ENCODE data around the gene KPNA6.
"Not testable (repeated sequence)": the region's sequence is repeated elsewhere in the genome, so short reads cannot be mapped to it uniquely, and the experiment has no call there.

Gene KPNA6

GRCh38 chr1:32100807-32101708, 6.8 kb upstream of the KPNA6 start:
- no peak for DNase-seq (ENCODE audit: low read depth)

- DNase-seq (ENCODE audit: low read depth) = no peak
These were observed 3.7 kb upstream of the KPNA6 start for GRCh38 chr1:32104127-32104526.

DNA sequence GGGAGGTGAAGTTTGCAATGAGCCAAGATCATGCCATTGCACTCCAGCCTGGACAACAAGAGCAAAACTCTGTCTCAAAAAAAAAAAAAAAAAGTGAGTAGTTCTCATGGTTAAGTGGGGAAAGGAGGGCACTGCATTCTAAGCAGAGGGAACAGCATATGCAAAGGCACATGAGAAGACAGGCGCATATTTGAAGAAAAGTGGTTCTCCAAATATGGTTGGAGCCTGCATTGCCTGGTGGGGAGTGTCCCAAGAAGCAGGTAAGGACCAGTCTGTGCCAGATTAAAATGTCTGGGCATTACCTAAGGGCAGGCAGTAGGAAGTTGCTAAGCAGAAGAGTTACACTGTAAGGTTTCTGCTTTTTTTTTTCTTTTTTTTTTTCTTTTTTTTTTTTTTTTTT, 2.5 kb upstream of the KPNA6 start:
- no peak for DNase-seq (ENCODE audit: low read depth)

DNA sequence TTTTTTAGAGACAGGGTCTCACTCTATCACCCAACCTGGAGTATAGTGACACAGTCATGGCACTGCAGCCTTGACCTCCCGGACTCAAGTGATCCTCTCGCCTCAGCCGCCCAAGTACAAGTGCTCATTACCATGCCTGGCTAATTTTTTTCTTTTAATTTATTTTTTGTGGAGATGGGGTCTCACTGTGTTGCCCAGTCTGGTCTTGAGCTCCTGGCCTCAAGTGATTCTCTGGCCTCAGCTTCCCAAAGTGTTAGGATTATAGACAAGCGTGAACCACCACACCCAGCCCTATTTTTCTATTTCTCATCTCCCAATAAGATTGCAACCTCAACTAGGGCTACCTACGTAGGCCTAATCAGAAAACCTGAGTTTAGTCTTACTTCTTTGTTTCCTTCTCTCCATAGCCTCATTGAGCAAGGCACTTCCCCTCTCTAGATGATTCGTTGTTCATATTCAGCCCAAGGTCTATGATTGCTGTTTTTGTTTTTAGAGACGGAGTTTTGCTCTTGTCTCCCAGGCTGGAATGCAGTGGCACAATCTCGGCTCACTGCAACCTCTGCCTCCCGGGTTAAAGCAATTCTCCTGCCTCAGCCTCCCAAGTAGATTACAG, 1.1 kb upstream of the KPNA6 start:
- DNase-seq (ENCODE audit: low read depth) = no peak

DNA sequence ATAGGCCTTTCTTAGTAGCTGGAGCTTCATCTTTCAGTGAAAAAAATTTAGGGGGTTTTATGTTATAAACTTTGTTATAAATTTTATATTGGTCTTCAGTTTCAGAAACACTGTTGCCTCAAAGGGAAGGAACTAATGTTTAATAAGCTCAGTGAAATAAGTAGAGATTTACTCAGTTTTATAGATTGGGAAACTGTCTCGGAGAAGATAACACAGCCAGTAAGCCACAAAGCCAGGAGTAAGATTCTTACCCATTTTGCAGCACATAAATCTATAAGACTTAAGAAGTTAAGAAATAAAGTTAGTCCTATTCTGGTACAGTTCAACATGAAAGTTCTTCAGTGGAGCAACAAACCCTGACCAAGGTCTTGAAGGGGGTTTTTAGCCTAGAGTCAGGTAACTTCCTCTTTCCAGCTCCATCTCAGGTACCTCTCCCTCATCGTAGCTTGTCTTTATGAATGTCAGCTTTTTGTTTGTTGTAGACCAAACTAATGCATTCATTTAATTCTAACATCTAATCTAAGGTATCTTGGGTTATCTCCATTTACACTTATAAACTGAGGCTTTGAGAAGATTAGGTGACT, 3.3 kb downstream of the KPNA6 start:
- DNase-seq (ENCODE audit: low read depth) = no peak

DNA sequence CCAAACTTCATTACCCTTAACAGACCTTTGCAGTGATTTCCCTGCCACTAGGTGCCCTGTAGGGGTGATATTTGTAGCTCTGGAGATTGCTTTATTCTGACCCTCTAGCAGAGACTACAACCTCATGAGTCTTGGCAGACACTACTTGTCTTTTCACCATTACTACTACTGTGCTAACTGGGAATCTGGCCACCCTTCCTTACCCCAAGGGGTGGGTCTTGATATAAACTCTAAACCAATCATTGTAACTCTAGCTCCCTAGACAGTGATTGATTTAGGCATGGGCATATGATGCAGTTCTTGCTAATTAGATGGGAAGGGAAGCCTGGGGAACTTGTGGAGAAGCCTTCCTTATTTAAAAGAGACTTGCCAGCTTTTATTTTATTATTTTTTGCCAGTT, 3.9 kb downstream of the KPNA6 start:
- DNase-seq (ENCODE audit: low read depth) = no peak

GRCh38 chr1:32112806-32113375, 5.0 kb downstream of the KPNA6 start:
- DNase-seq (ENCODE audit: low read depth) = no peak

GRCh38 chr1:32113436-32113835, 5.6 kb downstream of the KPNA6 start:
- not testable (repeated sequence) for DNase-seq (ENCODE audit: low read depth)

- DNase-seq (ENCODE audit: low read depth) = no peak
These were observed 6.6 kb downstream of the KPNA6 start for GRCh38 chr1:32114420-32114819.

GRCh38 chr1:32115496-32115895, 7.6 kb downstream of the KPNA6 start:
- no peak for DNase-seq (ENCODE audit: low read depth)

DNA sequence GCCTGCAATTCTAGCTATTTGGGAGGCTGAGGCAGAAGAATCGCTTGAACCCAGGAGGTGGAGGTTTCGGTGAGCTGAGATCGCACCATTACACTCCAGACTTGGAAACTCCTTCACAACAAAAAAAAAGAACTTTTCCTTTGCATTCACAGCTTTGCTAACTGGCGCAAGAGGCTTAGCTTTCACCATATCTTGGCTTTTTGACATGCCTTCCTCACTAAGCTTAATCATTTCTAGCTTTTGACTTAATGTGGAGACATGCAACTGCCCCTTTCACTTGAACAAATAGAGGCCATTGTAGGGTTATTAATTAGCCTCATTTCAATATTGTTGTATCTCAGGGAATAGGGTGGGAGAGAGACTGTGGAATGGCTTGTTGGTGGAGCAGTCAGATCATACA, 8.7 kb downstream of the KPNA6 start:
- no peak for DNase-seq (ENCODE audit: low read depth)

DNA sequence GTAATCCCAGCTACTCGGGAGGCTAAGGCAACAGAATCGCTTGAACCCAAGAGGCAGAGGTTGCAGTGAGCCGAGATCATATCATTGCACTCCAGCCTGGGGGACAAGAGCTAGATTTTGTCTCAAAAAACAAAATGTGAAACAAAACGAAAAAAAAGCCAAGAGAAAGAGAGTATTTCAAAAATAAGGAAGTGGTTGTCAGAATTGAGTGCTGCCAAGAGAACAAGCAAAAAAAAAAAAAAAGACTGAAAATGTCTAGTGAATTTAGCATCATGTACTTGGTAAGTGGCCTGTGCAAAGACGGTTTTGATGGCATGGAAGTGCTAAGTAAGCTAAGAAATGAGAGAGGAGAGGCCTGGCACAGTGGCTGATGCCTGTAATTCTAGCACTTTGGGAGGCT, 14.3 kb downstream of the KPNA6 start:
- DNase-seq (ENCODE audit: low read depth) = no peak

- not testable (repeated sequence) for DNase-seq (ENCODE audit: low read depth)
These were observed 15.5 kb downstream of the KPNA6 start for GRCh38 chr1:32123361-32123760.

DNA sequence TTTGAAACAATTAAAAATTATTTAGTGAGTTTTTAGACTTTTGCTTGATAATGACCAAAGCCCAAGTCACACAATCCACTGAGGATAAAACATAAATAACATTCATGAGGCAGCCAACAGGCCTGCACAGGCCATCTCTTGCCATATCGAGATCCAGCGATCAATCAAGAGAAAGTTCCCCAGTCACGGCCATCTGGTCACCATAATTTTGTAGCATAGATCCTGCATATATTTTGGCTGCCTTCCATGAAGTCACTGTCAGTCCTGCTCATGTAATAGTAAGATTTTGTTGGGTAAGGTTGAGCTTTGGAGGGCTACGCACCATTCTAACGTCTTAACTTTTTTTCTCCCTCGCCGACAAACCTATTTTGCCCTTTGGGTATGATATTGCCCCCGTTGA, 17.5 kb downstream of the KPNA6 start:
- no peak for DNase-seq (ENCODE audit: low read depth)

- no peak for DNase-seq (ENCODE audit: low read depth)
These were observed 18.9 kb downstream of the KPNA6 start for GRCh38 chr1:32126770-32127169.

- DNase-seq (ENCODE audit: low read depth) = no peak
These were observed 19.7 kb downstream of the KPNA6 start for GRCh38 chr1:32127409-32128198.

GRCh38 chr1:32128479-32128878, 20.6 kb downstream of the KPNA6 start:
- DNase-seq (ENCODE audit: low read depth) = no peak

DNA sequence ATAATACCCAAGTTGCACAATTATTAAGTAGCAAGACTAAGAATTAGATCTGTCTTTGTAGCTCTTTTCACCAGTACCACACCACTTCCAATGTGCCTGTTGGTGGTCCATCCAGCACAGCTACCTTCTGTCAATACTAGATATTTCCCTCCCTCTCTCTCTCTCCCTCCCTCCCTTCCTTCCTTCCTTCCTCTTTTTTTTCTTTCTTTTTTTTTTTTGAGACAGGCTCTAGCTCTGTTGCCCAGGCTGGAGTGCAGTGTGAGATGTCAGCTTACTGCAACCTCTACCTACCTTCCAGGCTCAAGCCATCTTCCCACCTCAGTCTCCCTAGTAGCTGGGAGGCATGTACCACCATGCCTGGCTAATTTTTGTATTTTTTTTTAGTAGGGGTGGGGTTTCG, 21.1 kb downstream of the KPNA6 start:
- DNase-seq (ENCODE audit: low read depth) = no peak

DNA sequence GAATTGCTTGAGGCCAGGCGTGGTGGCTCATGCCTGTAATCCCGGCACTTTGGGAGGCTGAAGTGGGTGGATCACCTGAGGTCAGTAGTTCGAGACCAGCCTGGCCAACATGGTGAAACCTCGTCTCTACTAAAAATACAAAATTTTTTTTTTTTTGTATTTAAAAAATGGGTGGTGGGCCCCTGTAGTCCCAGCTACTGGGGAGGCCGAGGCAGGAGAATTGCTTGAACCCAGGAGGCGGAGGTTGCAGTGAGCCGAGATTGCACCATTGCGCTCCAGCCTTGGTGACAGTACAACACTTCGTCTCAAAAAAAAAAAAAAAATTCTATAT, 26.1 kb downstream of the KPNA6 start:
- DNase-seq (ENCODE audit: low read depth) = not testable (repeated sequence)

GRCh38 chr1:32137111-32137510, 29.3 kb downstream of the KPNA6 start:
- DNase-seq (ENCODE audit: low read depth) = no peak

GRCh38 chr1:32138965-32139364, 31.1 kb downstream of the KPNA6 start:
- no peak for DNase-seq (ENCODE audit: low read depth)

Measured in GM04504 (cell line).